K562 (cell line): ENCODE results near the gene CRTC3. TPM values are rescaled to one million over a fixed set of nuclear protein-coding genes. Genes with fewer than 3 reads are reported as not detected.
A peak's percentile ranks its signal among the peaks of the same experiment; 100 is the strongest.

ENCODE experiments used
- ATF3 ChIP-seq, 2 experiments: fragments of 450-650 bp in 1 of 2; sonication (generic) in 1 of 2; formaldehyde crosslinking in 1 of 2; IDR thresholded peaks in 1 of 2; conservative IDR thresholded peaks in 1 of 2; 2 replicates each; pipeline versions ENCODE4 v1.6.1 to v1.8.1; 2016 to 2023; ENCODE audit warnings: mild to moderate bottlenecking in 2 of 2, moderate library complexity in 2 of 2, inconsistent platforms in 1 of 2, missing genetic modification reagents in 1 of 2
- CHAMP1 ChIP-seq: fragments of 450-650 bp; IDR thresholded peaks from 2 replicates; pipeline ENCODE4 v1.6.1; 2016; ENCODE audit warnings: mild to moderate bottlenecking
- EP300 ChIP-seq: IDR thresholded peaks from 2 replicates; pipeline ENCODE4 v1.6.1; 2012; ENCODE audit warnings: low read length, improper control_type of control experiment
- HDAC2 ChIP-seq: fragments of 450-650 bp; IDR thresholded peaks from 2 replicates; pipeline ENCODE4 v1.6.1; 2016; ENCODE audit warnings: mild to moderate bottlenecking
- LEF1 ChIP-seq: fragments of 450-650 bp; IDR thresholded peaks from 2 replicates; pipeline ENCODE4 v1.6.1; 2016; ENCODE audit warnings: mild to moderate bottlenecking
- MNT ChIP-seq, 2 experiments: fragments of 450-650 bp; conservative IDR thresholded peaks; 2 replicates each; pipeline ENCODE4 v1.6.1; 2017; ENCODE audit warnings: mild to moderate bottlenecking in 2 of 2, moderate library complexity in 2 of 2
- MTA2 ChIP-seq: fragments of 450-650 bp; IDR thresholded peaks from 2 replicates; pipeline ENCODE4 v1.6.1; 2016; ENCODE audit warnings: low read depth
- MYC ChIP-seq, 2 experiments: fragments of 250-450 bp in 1 of 2; sonication (Bioruptor Pico) in 1 of 2; IDR thresholded peaks; 2 replicates each; pipeline versions ENCODE4 v1.5.1 to v1.6.1; 2012 to 2021; ENCODE audit warnings: low read depth in 2 of 2, borderline replicate concordance in 1 of 2, improper control_type of control experiment in 1 of 2, low read length in 1 of 2, mild to moderate bottlenecking in 1 of 2, moderate library complexity in 1 of 2
- PRDM10 ChIP-seq: fragments of 450-650 bp; IDR thresholded peaks from 2 replicates; pipeline ENCODE4 v1.6.1; 2018; ENCODE audit not compliant: partially characterized antibody
- SMAD4 ChIP-seq: fragments of 250-450 bp; sonication (Bioruptor Pico); conservative IDR thresholded peaks from 2 replicates; pipeline ENCODE4 v1.8.0; 2021; ENCODE audit warnings: inconsistent platforms, mild to moderate bottlenecking, moderate library complexity
- ZBTB43 ChIP-seq: sonication (generic); formaldehyde crosslinking; IDR thresholded peaks from 2 replicates; pipeline ENCODE4 v1.8.0; 2023; ENCODE audit warnings: mild to moderate bottlenecking, missing genetic modification reagents
- ZNF75A ChIP-seq: fragments of 450-650 bp; formaldehyde crosslinking; IDR thresholded peaks from 2 replicates; pipeline ENCODE4 v1.4.0; 2020; ENCODE audit warnings: mild to moderate bottlenecking
- polyA plus RNA-seq, 8 experiments: library from polyadenylated mRNA; depleted of rRNA in 4 of 8; stranded (reverse) in 5 of 8; unstranded in 3 of 8; fragments of >200 nt; fragmentation: Nextera tagmentation in 2 of 8; fragmentation: Illumina TruSeq in 1 of 8; extraction: Ambion mirVana in 2 of 8; extraction: Trizol in 1 of 8; gene quantifications; 2 replicates each; pipeline versions ENCODE4 v1.2.1 to v1.2.3, GENCODE V29; 2011 to 2014; ENCODE audit warnings: inconsistent platforms in 1 of 8, missing spikeins in 1 of 8
- total RNA-seq, 7 experiments: library from RNA; depleted of rRNA in 6 of 7; stranded (reverse); fragments of >200 nt in 6 of 7; fragmentation: Illumina TruSeq in 2 of 7; extraction: Trizol in 2 of 7; gene quantifications; 2 replicates each; pipeline versions ENCODE4 v1.2.1 to v1.2.3, GENCODE V29; 2011 to 2021; ENCODE audit warnings: low replicate concordance in 1 of 7

CRTC3 gene
- total and polyA plus RNA-seq, 9 of the 15 experiments (the other 6 are each of a cell fraction or from before 2014, with no cell fraction given), result 1.2 to 19.0 (median 11.6) TPM

GRCh38 chr15:90540768-90541167 is 11.0 kb downstream of the CRTC3 start (continued):
- no peak for TF ChIP-seq ZNF75A (CRISPR knock-in tag)
- peak; percentile 86 for TF ChIP-seq LEF1
- TF ChIP-seq CHAMP1, result no peak
- TF ChIP-seq EP300, result peak; percentile 87
- TF ChIP-seq ATF3 (IDR thresholded peaks at IDR 0.05), result peak; percentile 26; the same call in 1 of the 2 replicates
- no peak for TF ChIP-seq ATF3 (CRISPR knock-in tag; conservative IDR thresholded peaks at IDR 0.05)
- TF ChIP-seq MTA2, result peak; percentile 80
- TF ChIP-seq HDAC2, result peak; percentile 40; the same call in 1 of the 2 replicates
- peak; percentile 64 for TF ChIP-seq PRDM10
- no peak for TF ChIP-seq ZBTB43
- TF ChIP-seq MNT (conservative IDR thresholded peaks at IDR 0.05), result peak; percentile 57 to 72
- peak; percentile 94 for TF ChIP-seq MYC (IDR thresholded peaks at IDR 0.05; ENCODE audit: low read depth, low read length)
- TF ChIP-seq MYC (CRISPR knock-in tag; IDR thresholded peaks at IDR 0.05; ENCODE audit: borderline replicate concordance, low read depth), result no peak
- TF ChIP-seq SMAD4, result 0 out of 2 replicates have a peak, but pooled peaks have one; percentile 49
